GM21390 (cell line): Measurements from ENCODE around the gene ITCH.
"Not testable (repeated sequence)": the region's sequence is repeated elsewhere in the genome, so short reads cannot be mapped to it uniquely, and the experiment has no call there.

Experiments used
- ATAC-seq: cut with Tn5 transposase; IDR thresholded peaks from one replicate; pipeline ENCODE4 v1.9.1; 2021; ENCODE audit not compliant: unreplicated experiment

Gene ITCH

DNA sequence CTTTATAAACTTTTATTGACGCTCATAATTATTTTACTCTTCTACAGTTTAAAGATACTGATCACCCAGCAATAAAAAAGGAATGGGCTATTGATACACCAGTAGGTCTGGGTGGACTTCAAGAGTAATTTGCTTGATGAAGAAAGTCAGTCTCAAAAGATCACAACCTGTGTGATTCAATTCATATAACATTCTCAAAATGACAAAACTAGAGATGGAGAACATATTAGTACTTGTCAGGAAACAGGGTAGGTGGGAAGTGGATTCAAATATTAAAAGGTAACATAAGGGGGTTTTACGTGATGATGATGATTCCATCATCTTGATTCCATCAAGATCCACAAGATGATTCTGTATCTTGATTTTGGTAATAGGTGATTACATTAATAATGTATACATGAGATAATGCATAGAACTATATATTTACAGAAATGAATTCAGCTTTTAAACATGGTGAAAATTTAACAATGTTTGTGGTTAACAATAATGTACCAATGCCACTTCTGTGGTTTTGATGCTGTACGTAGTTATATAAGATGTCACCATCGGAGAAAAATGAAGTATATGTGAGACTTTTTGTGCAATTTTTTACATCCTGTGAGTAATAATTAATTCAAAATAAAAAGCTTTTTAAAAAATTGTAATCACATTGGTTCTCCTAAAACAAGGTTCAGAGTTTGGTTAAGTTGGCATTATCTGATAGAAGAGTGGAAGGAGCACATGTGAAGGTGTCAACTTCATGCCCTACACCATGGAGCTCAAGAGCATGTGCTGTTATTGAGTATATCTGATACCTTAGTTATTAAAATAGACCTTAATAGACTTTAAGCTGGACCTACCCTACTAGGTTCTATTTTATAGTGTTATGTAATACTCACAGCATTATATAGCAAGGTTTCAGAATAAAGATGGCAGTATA, 86.9 kb downstream of the ITCH start:
- no peak for ATAC-seq

GRCh38 chr20:34452281-34452982, 89.4 kb downstream of the ITCH start:
- no peak for ATAC-seq

- no peak for ATAC-seq
These were observed 95.6 kb downstream of the ITCH start for GRCh38 chr20:34458631-34459030.

DNA sequence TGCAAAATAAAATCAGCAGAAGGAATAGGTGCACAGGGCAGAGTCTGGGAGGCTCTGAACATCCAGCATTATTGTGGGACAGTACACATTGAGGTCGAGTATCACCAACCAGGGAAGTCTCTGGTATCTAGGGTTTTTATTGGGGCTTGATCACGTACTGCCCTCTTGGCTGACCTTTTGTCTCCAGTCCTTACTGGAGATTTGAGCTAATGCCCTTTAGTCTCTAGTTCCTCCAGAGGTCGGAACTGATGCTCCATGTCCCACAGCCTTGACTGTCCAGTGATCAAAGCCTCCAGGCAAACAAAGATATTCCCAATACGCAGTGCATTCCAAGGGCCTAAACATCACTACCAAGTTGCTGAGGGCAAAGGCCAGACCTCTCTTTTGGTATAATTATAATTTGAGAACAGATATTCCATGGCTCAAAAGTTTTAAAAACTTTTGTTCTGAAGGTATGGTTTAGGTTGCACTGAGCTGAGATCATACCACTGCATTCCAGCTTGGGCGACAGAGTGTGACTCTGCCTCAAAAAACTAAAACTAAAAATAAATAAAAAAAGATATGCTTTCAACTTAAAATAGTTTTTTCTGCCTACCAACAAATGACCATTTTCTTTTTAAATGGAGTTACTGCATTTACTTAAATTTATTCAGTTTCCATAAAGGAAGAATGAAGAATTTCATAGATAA, 96.3 kb downstream of the ITCH start:
- no peak for ATAC-seq

DNA sequence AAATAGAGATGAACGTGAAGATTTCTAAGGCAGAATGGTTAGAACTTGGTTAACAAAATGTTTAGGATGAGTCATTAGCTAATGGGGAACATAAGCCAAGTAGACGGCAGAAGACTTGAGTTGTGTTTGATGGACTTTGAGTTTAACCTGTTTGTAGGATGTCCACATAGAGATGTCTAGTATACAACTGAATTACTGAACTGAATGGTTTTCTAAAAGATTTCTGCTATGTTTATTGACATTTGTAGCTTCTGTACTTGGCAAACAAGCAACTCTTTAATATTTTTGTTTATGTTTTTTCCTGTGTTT, 98.7 kb downstream of the ITCH start:
- no peak for ATAC-seq

- ATAC-seq = no peak
These were observed 105.9 kb downstream of the ITCH start for GRCh38 chr20:34468951-34469350.

GRCh38 chr20:34472246-34472925, 109.3 kb downstream of the ITCH start:
- no peak for ATAC-seq

GRCh38 chr20:34473262-34473883, 110.3 kb downstream of the ITCH start:
- ATAC-seq = no peak

DNA sequence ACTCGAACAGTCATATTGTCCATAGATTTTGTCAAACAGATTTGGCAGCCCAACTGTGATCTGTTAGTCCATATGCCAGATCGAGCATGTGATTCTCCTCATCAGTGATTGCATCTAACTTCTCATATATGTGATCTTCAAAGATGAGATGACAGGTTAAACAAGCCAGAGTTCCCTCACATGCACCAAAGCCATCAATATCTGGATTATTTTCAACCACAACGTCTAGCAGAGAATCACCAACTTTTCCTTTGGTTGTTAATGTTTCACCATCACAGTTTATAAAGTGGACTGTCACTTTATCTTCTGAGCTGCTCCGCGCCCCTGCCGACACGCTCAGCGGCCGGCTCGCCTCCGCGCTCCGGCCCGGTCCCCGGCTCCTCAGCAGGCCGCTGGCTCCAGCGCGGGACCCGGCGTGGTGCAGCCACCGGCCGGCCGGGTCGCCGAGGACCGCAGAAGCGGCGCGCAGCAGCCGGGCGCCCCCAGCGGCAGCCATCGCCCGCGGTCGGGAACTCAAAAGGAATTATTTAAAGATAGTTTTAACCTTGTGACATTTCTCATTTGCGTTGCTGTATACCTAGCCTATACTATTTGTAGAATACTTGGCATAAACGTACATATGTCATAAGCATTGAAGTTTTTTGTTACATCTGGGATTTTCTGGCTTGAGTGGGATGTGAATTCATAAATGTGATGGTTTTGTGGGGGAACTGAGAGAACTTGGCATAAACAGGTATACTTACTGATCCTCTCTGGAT, 113.1 kb downstream of the ITCH start:
- ATAC-seq = no peak

GRCh38 chr20:34479627-34480026, 116.6 kb downstream of the ITCH start:
- no peak for ATAC-seq

GRCh38 chr20:34482154-34482553, 119.1 kb downstream of the ITCH start:
- not testable (repeated sequence) for ATAC-seq

DNA sequence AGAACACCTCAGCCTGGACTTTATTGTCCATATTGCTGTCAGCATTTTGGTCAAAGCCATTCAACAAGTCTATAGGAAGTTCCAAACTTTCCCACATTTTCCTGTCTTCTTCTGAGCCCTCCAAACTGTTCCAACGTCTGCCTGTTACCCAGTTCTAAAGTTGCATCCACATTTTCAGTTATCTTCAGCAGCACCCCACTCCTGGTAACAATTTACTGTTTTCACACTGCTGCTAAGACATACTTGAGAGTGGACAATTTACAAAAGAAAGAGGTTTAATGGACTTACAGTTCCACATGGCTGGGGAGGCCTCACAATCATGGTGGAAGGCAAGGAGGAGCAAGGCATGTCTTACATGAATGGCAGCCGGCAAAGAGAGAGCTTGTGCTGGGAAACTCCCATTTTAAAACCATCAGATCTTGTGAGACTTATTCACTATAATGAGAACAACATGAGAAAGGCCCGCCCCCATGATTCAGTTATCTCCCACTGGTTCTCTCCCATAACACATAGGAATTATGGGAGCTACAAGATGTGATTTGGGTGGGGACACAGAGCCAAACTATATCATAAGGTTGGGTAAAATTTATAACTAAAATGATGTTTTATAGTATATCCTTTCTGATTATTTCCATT, 120.6 kb downstream of the ITCH start:
- not testable (repeated sequence) for ATAC-seq

GRCh38 chr20:34485068-34485634, 122.1 kb downstream of the ITCH start:
- no peak for ATAC-seq

DNA sequence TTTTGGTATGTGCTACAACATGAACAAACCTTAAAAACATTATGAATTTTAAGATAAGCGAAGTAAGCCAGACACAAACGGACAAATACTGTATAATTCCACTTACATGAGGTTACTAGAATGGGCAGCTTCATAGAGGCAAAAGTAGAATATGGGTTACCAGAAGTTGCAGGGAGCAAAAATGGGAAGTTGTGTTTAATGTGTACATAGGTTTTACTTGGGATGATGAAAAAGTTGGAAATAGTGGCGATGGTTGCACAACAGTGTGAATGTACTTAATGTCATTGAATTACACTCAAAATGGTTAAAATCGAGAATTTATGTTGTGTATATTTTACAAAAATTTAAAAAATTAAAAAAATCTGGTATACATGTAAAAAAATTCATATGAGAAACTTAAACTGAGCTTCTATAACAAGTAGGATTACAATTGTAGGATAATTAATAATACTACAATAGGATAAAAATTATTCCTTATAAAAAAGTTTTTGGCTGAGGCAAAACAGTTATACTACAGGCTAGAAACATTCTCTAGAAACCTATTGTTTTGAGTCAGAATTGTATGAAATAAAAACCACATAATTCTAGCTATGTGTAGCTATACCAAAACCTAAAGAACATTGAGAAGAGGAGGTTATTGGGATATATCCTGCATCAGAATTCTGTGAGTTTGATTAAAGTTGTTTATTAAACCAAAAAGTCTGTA, 128.3 kb downstream of the ITCH start:
- ATAC-seq = no peak

GRCh38 chr20:34491932-34492509, 128.9 kb downstream of the ITCH start:
- no peak for ATAC-seq

DNA sequence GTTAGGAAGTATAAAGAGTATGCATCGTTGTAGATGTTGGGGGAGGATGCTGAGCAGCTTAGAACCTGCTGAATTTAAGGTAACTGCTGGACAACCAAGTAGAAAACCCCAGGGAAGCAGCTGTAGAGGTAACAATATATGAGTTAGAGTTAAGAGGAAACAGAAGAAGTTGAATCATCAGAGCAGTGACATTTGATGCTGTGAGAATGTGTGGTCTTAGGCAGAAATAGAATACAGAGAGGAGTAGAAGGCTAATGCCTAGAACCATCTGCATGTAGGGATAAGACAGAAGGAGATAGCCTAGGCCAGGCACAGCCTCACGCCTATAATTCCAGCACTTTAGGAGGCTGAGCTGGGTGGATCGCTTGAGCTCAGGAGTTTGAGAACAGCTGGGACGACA, 130.6 kb downstream of the ITCH start:
- ATAC-seq = no peak

- ATAC-seq = no peak
These were observed 132.2 kb downstream of the ITCH start for GRCh38 chr20:34495307-34495706.

DNA sequence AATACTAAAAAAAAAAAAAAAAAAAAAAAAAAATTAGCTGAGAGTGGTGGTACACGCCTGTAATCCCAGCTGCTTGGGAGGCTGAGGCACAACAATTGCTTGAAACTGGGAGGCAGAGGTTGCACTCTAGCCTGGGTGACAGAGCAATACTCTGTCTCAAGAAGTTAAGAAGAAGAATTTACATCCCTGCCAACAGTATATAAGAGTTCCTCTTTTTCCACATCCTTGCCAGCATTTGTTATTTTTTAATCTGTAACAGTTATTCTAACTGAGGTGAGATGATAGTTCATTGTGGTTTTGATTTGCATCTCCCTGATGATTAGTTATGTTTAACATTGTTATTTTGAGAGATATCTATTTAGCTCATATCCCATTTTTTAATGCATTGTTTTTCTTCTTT, 132.8 kb downstream of the ITCH start:
- no peak for ATAC-seq
